Measurements from ENCODE around the gene DUOX2. TPM values are rescaled to one million over a fixed set of nuclear protein-coding genes. Genes with fewer than 3 reads are reported as not detected.
"Not testable (repeated sequence)": the region's sequence is repeated elsewhere in the genome, so short reads cannot be mapped to it uniquely, and the experiment has no call there.

The DUOX2 gene
- total and polyA plus RNA-seq, 4 donors = 0.08 to 0.11 TPM; not detected in 2

- DNase-seq (ENCODE audit: low read depth in 4 of 6, low spot score in 6 of 6) = not testable (repeated sequence)
Observed at GRCh38 chr15:45104170-45104569, 9.8 kb downstream of the DUOX2 start.

GRCh38 chr15:45102226-45102625 lies 11.7 kb downstream of the DUOX2 start:
- DNase-seq (ENCODE audit: low read depth in 4 of 6, low spot score in 6 of 6) = no peak
- Histone ChIP-seq H3K9me3 (ENCODE audit: control insufficient read depth, insufficient read depth, low read length) (no peaks in the 10 kb centered on the region), H3K4me3 (ENCODE audit: low read depth, low read length) (no peak overlapping the region), H3K27ac (ENCODE audit: low read depth, low read length) (no peak overlapping the region), H3K27me3 (ENCODE audit: control insufficient read depth, insufficient read depth, low read length) (peaks cover 2% of the 10 kb centered on the region), H3K36me3 (ENCODE audit: control insufficient read depth, insufficient read depth, low read length) (no peaks in the 10 kb centered on the region), H3K4me1 (ENCODE audit: control insufficient read depth, insufficient read depth, low read length) (no peaks in the 10 kb centered on the region)
- WGBS (ENCODE audit: insufficient coverage) = 90% methylated on average over 6 of the region's 6 CpGs

More at GRCh38 chr15:45104170-45104569, 9.8 kb downstream of the DUOX2 start:
- H3K4me1 ChIP-seq (ENCODE audit: control insufficient read depth, insufficient read depth, low read length); H3K36me3 ChIP-seq (ENCODE audit: control insufficient read depth, insufficient read depth, low read length); H3K9me3 ChIP-seq (ENCODE audit: control insufficient read depth, insufficient read depth, low read length); H3K27me3 ChIP-seq (ENCODE audit: control insufficient read depth, insufficient read depth, low read length); H3K27ac ChIP-seq (ENCODE audit: low read depth, low read length); H3K4me3 ChIP-seq (ENCODE audit: low read depth, low read length): not testable (repeated sequence)
- 86% methylated on average over 5 of the region's 9 CpGs for WGBS (ENCODE audit: insufficient coverage)

DNA sequence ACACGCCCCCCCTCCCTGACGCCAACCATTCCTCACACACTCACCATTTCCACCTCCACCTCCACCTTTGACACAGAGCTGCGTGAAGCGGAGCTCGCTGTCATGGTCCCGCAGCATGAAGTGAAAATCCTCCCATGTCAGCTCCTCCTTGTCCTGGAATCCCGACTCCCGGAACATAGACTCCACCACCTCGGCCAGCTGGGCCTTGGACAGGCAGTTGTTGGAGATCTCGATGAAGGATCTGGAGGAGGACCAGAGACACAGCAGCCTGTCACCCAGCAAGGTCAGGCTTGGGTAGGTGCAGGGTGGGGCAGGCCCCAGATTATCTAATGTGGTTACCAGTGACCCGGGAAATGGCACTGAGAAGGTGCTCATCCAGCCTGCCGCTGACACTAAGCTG lies 12.2 kb downstream of the DUOX2 start:
- 87% methylated on average over 12 of the region's 12 CpGs for WGBS (ENCODE audit: insufficient coverage)

GRCh38 chr15:45100884-45101625 lies 12.9 kb downstream of the DUOX2 start:
- DNase-seq (ENCODE audit: low read depth in 4 of 6, low spot score in 6 of 6) = no peak
- no peaks in the 10 kb centered on the region for H3K4me1 ChIP-seq (ENCODE audit: control insufficient read depth, insufficient read depth, low read length)
- H3K36me3 ChIP-seq (ENCODE audit: control insufficient read depth, insufficient read depth, low read length) = no peaks in the 10 kb centered on the region
- no peak overlapping the region for H3K27ac ChIP-seq (ENCODE audit: low read depth, low read length)
- WGBS (ENCODE audit: insufficient coverage) = 6% methylated on average over 2 of the region's 7 CpGs
- no peak overlapping the region for H3K4me3 ChIP-seq (ENCODE audit: low read depth, low read length)
- no peaks in the 10 kb centered on the region for H3K9me3 ChIP-seq (ENCODE audit: control insufficient read depth, insufficient read depth, low read length)
- peaks cover 2% of the 10 kb centered on the region for H3K27me3 ChIP-seq (ENCODE audit: control insufficient read depth, insufficient read depth, low read length)

More for the DNA sequence above, 12.2 kb downstream of the DUOX2 start:
- Histone ChIP-seq H3K36me3 (ENCODE audit: control insufficient read depth, insufficient read depth, low read length) (no peaks in the 10 kb centered on the region), H3K4me1 (ENCODE audit: control insufficient read depth, insufficient read depth, low read length) (no peaks in the 10 kb centered on the region), H3K9me3 (ENCODE audit: control insufficient read depth, insufficient read depth, low read length) (no peaks in the 10 kb centered on the region), H3K4me3 (ENCODE audit: low read depth, low read length) (no peak overlapping the region), H3K27ac (ENCODE audit: low read depth, low read length) (no peak overlapping the region), H3K27me3 (ENCODE audit: control insufficient read depth, insufficient read depth, low read length) (peaks cover 2% of the 10 kb centered on the region)
- DNase-seq (ENCODE audit: low read depth in 4 of 6, low spot score in 6 of 6) = no peak

- DNase-seq (ENCODE audit: low read depth in 4 of 6, low spot score in 6 of 6) = no peak
- H3K27ac ChIP-seq (ENCODE audit: low read depth, low read length) = no peak overlapping the region
- 87% methylated on average over 21 of the region's 23 CpGs for WGBS (ENCODE audit: insufficient coverage)
- no peaks in the 10 kb centered on the region for H3K4me1 ChIP-seq (ENCODE audit: control insufficient read depth, insufficient read depth, low read length)
- H3K36me3 ChIP-seq (ENCODE audit: control insufficient read depth, insufficient read depth, low read length) = no peaks in the 10 kb centered on the region
- H3K9me3 ChIP-seq (ENCODE audit: control insufficient read depth, insufficient read depth, low read length) = no peaks in the 10 kb centered on the region
- no peak overlapping the region for H3K4me3 ChIP-seq (ENCODE audit: low read depth, low read length)
- H3K27me3 ChIP-seq (ENCODE audit: control insufficient read depth, insufficient read depth, low read length) = peaks cover 2% of the 10 kb centered on the region
Observed at GRCh38 chr15:45099549-45100165, 14.3 kb downstream of the DUOX2 start.

DNA sequence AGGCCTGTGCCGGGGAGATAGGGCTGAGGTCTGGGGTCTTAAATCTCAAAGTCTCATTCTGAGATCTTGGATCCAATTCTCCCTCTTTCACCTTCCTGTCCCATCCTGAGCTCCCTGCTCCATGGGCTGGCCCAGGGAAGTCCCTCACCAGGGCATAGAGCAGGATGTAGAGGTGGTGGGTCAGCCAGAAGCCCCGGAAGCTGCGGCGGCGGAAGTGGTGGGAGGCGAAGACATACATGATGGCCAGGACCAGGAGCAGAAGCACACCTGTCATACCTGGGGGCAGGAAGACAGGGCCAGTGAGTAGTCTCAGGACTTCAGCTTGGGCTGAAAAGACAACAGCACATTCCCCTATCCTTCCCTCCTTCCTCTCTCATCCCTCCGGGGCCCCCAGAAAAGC lies 16.5 kb downstream of the DUOX2 start:
- WGBS (ENCODE audit: insufficient coverage) = 98% methylated on average over 5 of the region's 7 CpGs
- DNase-seq (ENCODE audit: low read depth in 4 of 6, low spot score in 6 of 6) = no peak
- H3K4me1 ChIP-seq (ENCODE audit: control insufficient read depth, insufficient read depth, low read length) = no peaks in the 10 kb centered on the region

DNA sequence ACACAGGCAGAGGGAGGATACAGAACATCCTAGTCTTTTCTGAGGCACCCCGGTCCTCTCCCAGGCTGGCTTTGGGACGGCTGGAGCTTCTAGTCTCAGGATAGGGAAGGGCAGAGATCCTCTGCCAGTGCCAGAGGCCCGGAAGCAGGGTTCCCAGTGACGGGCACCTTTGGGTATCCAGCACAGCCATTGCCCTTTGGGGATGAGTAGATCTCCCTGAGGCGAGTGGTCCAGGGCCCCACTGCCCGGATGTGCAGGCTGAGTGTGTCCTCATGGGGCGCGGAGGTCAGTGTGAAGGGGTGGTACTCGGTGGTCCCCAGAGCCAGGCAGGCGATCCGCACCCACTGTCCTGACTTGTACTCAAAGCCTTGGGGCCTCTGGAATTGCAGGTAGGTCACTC lies 18.3 kb downstream of the DUOX2 start:
- 92% methylated on average over 11 of the region's 11 CpGs for WGBS (ENCODE audit: insufficient coverage)
- Histone ChIP-seq H3K27ac (ENCODE audit: low read depth, low read length) (no peak overlapping the region), H3K27me3 (ENCODE audit: control insufficient read depth, insufficient read depth, low read length) (peaks cover 2% of the 10 kb centered on the region), H3K9me3 (ENCODE audit: control insufficient read depth, insufficient read depth, low read length) (no peaks in the 10 kb centered on the region), H3K4me3 (ENCODE audit: low read depth, low read length) (no peak overlapping the region), H3K4me1 (ENCODE audit: control insufficient read depth, insufficient read depth, low read length) (no peaks in the 10 kb centered on the region), H3K36me3 (ENCODE audit: control insufficient read depth, insufficient read depth, low read length) (no peaks in the 10 kb centered on the region)
- no peak for DNase-seq (ENCODE audit: low read depth in 4 of 6, low spot score in 6 of 6)

More for the DNA sequence above, 16.5 kb downstream of the DUOX2 start:
- Histone ChIP-seq H3K9me3 (ENCODE audit: control insufficient read depth, insufficient read depth, low read length) (no peaks in the 10 kb centered on the region), H3K36me3 (ENCODE audit: control insufficient read depth, insufficient read depth, low read length) (no peaks in the 10 kb centered on the region), H3K27ac (ENCODE audit: low read depth, low read length) (no peak overlapping the region), H3K4me3 (ENCODE audit: low read depth, low read length) (no peak overlapping the region), H3K27me3 (ENCODE audit: control insufficient read depth, insufficient read depth, low read length) (peaks cover 2% of the 10 kb centered on the region)

DNA sequence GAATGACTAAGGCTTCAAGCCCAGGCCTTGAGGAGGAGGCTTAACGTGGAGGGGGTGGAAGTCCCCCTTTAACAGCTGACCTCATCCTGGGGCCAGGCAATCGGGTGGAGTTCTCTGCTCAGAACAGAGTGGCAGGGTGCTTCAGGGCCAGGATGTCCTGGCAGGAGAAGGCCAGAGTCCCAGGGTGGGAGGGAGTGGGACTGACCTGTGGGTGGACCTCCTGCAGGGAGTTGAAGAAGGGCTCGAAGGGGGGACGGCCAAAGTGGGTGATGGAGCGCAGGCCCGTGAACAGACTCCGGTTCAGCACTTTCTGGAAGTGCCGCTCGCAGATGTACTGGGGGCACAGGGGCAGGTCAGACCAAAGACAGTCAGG lies 19.6 kb downstream of the DUOX2 start:
- Histone ChIP-seq H3K36me3 (ENCODE audit: control insufficient read depth, insufficient read depth, low read length) (no peaks in the 10 kb centered on the region), H3K27ac (ENCODE audit: low read depth, low read length) (no peak overlapping the region), H3K27me3 (ENCODE audit: control insufficient read depth, insufficient read depth, low read length) (peaks cover 2% of the 10 kb centered on the region), H3K4me1 (ENCODE audit: control insufficient read depth, insufficient read depth, low read length) (no peaks in the 10 kb centered on the region), H3K9me3 (ENCODE audit: control insufficient read depth, insufficient read depth, low read length) (no peaks in the 10 kb centered on the region), H3K4me3 (ENCODE audit: low read depth, low read length) (no peak overlapping the region)
- 83% methylated on average over 9 of the region's 9 CpGs for WGBS (ENCODE audit: insufficient coverage)
- DNase-seq (ENCODE audit: low read depth in 4 of 6, low spot score in 6 of 6) = no peak

DNA sequence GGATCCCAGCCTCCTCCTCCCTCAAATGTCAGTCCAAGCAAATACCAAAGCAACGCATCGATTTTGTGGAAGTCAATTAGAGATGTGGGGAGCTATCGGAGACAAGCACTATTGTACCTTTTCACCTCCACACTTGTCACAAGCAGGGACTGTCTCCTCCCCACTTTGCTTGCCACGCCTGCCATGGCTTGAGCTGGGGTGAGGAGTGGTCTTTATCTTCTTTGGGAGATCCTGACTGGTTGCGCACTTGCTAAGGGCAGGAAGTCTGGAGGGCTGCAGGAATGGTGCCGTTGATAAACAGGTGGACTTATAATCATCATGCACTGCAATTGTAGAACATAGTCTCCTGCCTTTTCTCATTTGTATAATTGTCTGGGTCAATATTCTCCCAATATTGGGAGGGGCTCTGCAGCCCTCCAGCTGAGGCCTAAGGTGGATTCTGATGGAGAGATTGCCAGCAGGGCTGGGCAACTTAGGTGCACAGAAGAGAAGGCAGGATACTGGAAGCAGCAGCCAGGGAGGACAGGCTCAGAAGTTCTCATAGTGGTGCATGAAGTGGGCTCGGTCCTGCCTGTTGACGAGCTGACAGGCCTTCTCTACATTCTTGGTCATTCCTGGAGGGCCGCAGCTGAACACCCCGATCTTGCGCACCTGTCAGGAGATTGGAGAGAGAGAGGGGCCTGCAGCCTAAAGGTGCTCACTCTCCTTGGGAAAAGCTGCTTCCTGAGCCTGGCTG lies 20.2 kb downstream of the DUOX2 start:
- no peaks in the 10 kb centered on the region for H3K9me3 ChIP-seq (ENCODE audit: control insufficient read depth, insufficient read depth, low read length)
- no peaks in the 10 kb centered on the region for H3K36me3 ChIP-seq (ENCODE audit: control insufficient read depth, insufficient read depth, low read length)
- no peaks in the 10 kb centered on the region for H3K4me1 ChIP-seq (ENCODE audit: control insufficient read depth, insufficient read depth, low read length)
- no peak for DNase-seq (ENCODE audit: low read depth in 4 of 6, low spot score in 6 of 6)
- no peak overlapping the region for H3K4me3 ChIP-seq (ENCODE audit: low read depth, low read length)
- WGBS (ENCODE audit: insufficient coverage) = 92% methylated on average over 5 of the region's 11 CpGs
- H3K27me3 ChIP-seq (ENCODE audit: control insufficient read depth, insufficient read depth, low read length) = peaks cover 2% of the 10 kb centered on the region
- no peak overlapping the region for H3K27ac ChIP-seq (ENCODE audit: low read depth, low read length)
